Bronchus fibroblast of lung (primary cell): ENCODE data around the gene RAB14. TPM values are rescaled to one million over a fixed set of nuclear protein-coding genes. Genes with fewer than 3 reads are reported as not detected.

ENCODE experiments used
- total RNA-seq: library from RNA; depleted of rRNA; stranded (reverse); fragments of >200 nt; gene quantifications from 2 replicates; pipeline ENCODE4 v1.2.3, GENCODE V29; 2015

Gene RAB14
- total RNA-seq = 11.3 and 12.9 TPM in 2 replicates

GRCh38 chr9:121201738-121202533 is at the start of gene RAB14:
TSS of gene RAB14 (minus strand) at chr9:121201869. CDS start at chr9:121193412, 8,457 bp downstream.

Other genes starting within 250 kb of the RAB14 start
- gene C5, start 151.6 kb downstream of the RAB14 start, total RNA-seq = 2.8 and 3.5 TPM in 2 replicates
- 8.2 and 11.3 TPM in 2 replicates for gene CNTRL, start 126.9 kb downstream of the RAB14 start, total RNA-seq
- 171 and 195 TPM in 2 replicates for gene GSN, start 66.3 kb upstream of the RAB14 start, total RNA-seq
- 66.6 and 73.0 TPM in 2 replicates for gene STOM, start 168.4 kb upstream of the RAB14 start, total RNA-seq